ENCODE measurements around the gene PRMT1. TPM values are rescaled to one million over a fixed set of nuclear protein-coding genes. Genes with fewer than 3 reads are reported as not detected.

The PRMT1 gene
- total RNA-seq, 1 experiment from 2014 or later, result 536 TPM

DNA sequence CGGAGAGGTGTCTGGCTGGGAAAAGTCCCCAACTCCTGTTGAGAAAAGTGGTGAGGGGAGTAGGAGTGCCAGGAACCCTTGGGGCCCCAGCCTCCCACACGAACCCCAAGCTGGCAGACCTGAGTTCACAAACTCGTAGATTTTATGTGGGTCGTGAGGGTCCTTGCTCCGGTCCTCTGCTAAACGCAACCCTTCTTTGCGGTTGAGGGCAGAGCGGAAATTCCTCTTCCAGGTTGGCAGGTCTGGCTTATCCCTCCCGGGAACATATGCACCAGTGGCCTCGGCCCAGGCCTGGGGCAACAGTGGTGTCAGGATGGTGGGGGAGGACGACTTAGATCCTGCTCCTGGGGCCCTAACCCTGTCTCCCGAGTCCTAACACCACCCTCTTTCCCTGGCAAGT, 13.8 kb upstream of the PRMT1 start:
- no peak overlapping the region for H3K4me3 ChIP-seq (ENCODE audit: low read depth, low read length, poor library complexity, severe bottlenecking)
- BruUV-seq (replicated peaks), result no TSS peak
- H3K27ac ChIP-seq (ENCODE audit: low read depth, low read length, poor library complexity, severe bottlenecking), result no peak overlapping the region
- TF ChIP-seq, protein P1, sequence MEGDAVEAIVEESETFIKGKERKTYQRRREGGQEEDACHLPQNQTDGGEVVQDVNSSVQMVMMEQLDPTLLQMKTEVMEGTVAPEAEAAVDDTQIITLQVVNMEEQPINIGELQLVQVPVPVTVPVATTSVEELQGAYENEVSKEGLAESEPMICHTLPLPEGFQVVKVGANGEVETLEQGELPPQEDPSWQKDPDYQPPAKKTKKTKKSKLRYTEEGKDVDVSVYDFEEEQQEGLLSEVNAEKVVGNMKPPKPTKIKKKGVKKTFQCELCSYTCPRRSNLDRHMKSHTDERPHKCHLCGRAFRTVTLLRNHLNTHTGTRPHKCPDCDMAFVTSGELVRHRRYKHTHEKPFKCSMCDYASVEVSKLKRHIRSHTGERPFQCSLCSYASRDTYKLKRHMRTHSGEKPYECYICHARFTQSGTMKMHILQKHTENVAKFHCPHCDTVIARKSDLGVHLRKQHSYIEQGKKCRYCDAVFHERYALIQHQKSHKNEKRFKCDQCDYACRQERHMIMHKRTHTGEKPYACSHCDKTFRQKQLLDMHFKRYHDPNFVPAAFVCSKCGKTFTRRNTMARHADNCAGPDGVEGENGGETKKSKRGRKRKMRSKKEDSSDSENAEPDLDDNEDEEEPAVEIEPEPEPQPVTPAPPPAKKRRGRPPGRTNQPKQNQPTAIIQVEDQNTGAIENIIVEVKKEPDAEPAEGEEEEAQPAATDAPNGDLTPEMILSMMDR (conservative IDR thresholded peaks at IDR 0.05; ENCODE audit: low read depth, low read length), result no peak
- no peak for TF ChIP-seq EZH2 (IDR thresholded peaks at IDR 0.05; ENCODE audit: borderline replicate concordance, low read depth, low read length, poor library complexity, severe bottlenecking)
- peaks cover 41% of the 10 kb centered on the region for H3K36me3 ChIP-seq (ENCODE audit: insufficient read depth, low read length, poor library complexity, severe bottlenecking)
- CTCF ChIA-PET, result no interaction called here
- H3K4me1 ChIP-seq (ENCODE audit: insufficient read depth, low read length, poor library complexity, severe bottlenecking), result peaks cover 17% of the 10 kb centered on the region
- intact Hi-C loops (cut with micrococcal nuclease; ENCODE audit: unreplicated experiment), result no loop called here
- no peaks in the 10 kb centered on the region for H3K27me3 ChIP-seq (replicated peaks; ENCODE audit: insufficient read depth, low read depth, low read length, poor library complexity)
- POLR2A ChIA-PET (ENCODE audit: low non-redundant PET), result no interaction called here
- no peaks in the 10 kb centered on the region for H3K9me3 ChIP-seq (ENCODE audit: low read depth, low read length, poor library complexity, severe bottlenecking)
- DNase-seq (ENCODE audit: low spot score), result no peak

DNA sequence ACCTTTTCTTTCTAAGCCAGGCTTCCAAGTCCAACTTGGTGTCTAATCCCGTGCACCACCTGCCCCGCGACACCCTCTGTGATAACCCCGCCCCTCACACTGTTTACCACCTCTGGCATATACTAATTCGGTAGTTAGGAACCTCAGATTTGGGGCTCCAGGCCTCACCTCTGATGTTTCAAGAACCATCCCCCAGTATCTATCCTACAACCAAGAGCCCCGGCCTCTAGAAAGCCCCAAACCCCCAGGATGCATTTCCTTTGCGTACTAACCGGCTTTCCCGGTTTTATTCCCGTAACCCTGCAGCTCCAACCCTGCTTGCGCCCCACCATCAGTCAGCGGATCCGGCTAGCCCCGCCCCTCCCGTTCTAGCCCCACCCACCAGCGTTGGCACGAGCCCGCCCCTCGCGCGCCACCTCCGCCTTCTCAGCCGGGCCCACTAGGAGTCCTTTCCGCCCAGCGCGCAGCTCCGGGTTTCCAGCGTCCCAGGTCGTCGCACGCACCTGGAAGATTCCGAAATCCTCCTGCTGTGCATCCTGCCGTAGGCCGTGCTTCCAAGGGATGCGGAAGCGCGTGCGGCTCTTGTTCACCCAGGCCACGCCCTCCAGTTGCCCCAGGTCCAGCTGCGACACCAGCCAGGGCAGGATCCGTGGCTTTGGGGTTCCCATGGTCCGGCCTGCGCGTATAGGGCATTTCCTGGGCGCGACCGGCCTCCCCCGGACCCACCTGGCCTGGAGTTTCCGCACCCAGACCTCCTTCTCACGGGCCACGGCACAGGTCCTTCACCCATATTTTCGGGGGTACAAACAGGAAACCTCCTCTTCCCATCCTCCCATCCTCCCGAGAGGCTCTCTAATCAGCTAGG, 12.7 kb upstream of the PRMT1 start:
- H3K4me1 ChIP-seq (ENCODE audit: insufficient read depth, low read length, poor library complexity, severe bottlenecking), result peaks cover 17% of the 10 kb centered on the region
- peak overlapping the region; percentile 83 for H3K27ac ChIP-seq (ENCODE audit: low read depth, low read length, poor library complexity, severe bottlenecking)
- POLR2A ChIA-PET (ENCODE audit: low non-redundant PET), result interaction anchor here (0.7 kb wide), 1 partner anchor 9 kb away, joined by 4 read pairs; no protein-coding TSS in a partner anchor
- DNase-seq (ENCODE audit: low spot score), result peak; percentile 89
- intact Hi-C loops (cut with micrococcal nuclease; ENCODE audit: unreplicated experiment), result no loop called here
- no TSS peak for BruUV-seq (replicated peaks)
- no peaks in the 10 kb centered on the region for H3K9me3 ChIP-seq (ENCODE audit: low read depth, low read length, poor library complexity, severe bottlenecking)
- CTCF ChIA-PET, result interaction anchor here (0.6 to 1.1 kb wide), 3 partner anchors 11 to 141 kb away, joined by 3 to 5 read pairs (median 3); partner anchors contain the start of gene PRMT1
- peak overlapping the region; percentile 86 for H3K4me3 ChIP-seq (ENCODE audit: low read depth, low read length, poor library complexity, severe bottlenecking)
- peaks cover 35% of the 10 kb centered on the region for H3K36me3 ChIP-seq (ENCODE audit: insufficient read depth, low read length, poor library complexity, severe bottlenecking)
- TF ChIP-seq EZH2 (IDR thresholded peaks at IDR 0.05; ENCODE audit: borderline replicate concordance, low read depth, low read length, poor library complexity, severe bottlenecking), result no peak
- TF ChIP-seq, protein P1 (conservative IDR thresholded peaks at IDR 0.05; ENCODE audit: low read depth, low read length), result no peak
- H3K27me3 ChIP-seq (replicated peaks; ENCODE audit: insufficient read depth, low read depth, low read length, poor library complexity), result no peaks in the 10 kb centered on the region

DNA sequence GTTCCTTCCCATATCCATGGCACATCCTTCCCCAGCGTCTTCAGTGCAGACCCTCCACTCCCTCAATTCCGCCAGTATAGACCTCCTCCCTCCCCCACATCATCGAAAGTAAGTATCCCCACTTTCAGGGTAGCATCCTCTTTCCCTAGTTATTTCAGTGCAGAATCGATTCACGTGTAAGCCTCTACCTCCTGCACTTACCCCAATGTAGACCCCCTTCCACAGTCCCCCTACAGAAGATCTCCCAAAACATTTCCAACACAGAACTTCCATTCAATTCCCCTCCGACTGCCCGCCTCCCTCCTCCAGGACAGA, 12.1 kb upstream of the PRMT1 start:
- TF ChIP-seq EZH2 (IDR thresholded peaks at IDR 0.05; ENCODE audit: borderline replicate concordance, low read depth, low read length, poor library complexity, severe bottlenecking), result no peak
- TF ChIP-seq, protein P1 (conservative IDR thresholded peaks at IDR 0.05; ENCODE audit: low read depth, low read length), result no peak
- intact Hi-C loops (cut with micrococcal nuclease; ENCODE audit: unreplicated experiment), result no loop called here
- peak overlapping the region; percentile 83 for H3K27ac ChIP-seq (ENCODE audit: low read depth, low read length, poor library complexity, severe bottlenecking)
- BruUV-seq (replicated peaks), result no TSS peak
- POLR2A ChIA-PET (ENCODE audit: low non-redundant PET), result no interaction called here
- H3K27me3 ChIP-seq (replicated peaks; ENCODE audit: insufficient read depth, low read depth, low read length, poor library complexity), result no peaks in the 10 kb centered on the region
- H3K9me3 ChIP-seq (ENCODE audit: low read depth, low read length, poor library complexity, severe bottlenecking), result no peaks in the 10 kb centered on the region
- H3K4me3 ChIP-seq (ENCODE audit: low read depth, low read length, poor library complexity, severe bottlenecking), result peak overlapping the region; percentile 86
- CTCF ChIA-PET, result interaction anchor here (1.1 kb wide), 1 partner anchor 12 kb away, joined by 3 read pairs; the partner anchor contains the start of gene PRMT1
- no peak for DNase-seq (ENCODE audit: low spot score)
- peaks cover 35% of the 10 kb centered on the region for H3K36me3 ChIP-seq (ENCODE audit: insufficient read depth, low read length, poor library complexity, severe bottlenecking)
- peaks cover 17% of the 10 kb centered on the region for H3K4me1 ChIP-seq (ENCODE audit: insufficient read depth, low read length, poor library complexity, severe bottlenecking)
